Fibroblast of mammary gland (primary cell): ENCODE results near the gene BTBD16.

Experiments
- DNase-seq: peaks from one replicate; pipeline ENCODE4 v3.0.0-alpha.2; 2010; ENCODE audit warnings: low read depth
- H3K4me3 ChIP-seq: 2 replicates; pipeline ENCODE4 v1.5.1; 2011; ENCODE audit warnings: low read depth, mild to moderate bottlenecking, low read length, moderate library complexity; ENCODE audit not compliant: control insufficient read depth
- TF ChIP-seq, protein P1 (sequence below): conservative IDR thresholded peaks from 2 replicates; pipeline ENCODE4 v1.5.1; 2011; ENCODE audit warnings: low read depth, low read length, inconsistent platforms; ENCODE audit not compliant: control insufficient read depth, insufficient read depth

Gene BTBD16

DNA sequence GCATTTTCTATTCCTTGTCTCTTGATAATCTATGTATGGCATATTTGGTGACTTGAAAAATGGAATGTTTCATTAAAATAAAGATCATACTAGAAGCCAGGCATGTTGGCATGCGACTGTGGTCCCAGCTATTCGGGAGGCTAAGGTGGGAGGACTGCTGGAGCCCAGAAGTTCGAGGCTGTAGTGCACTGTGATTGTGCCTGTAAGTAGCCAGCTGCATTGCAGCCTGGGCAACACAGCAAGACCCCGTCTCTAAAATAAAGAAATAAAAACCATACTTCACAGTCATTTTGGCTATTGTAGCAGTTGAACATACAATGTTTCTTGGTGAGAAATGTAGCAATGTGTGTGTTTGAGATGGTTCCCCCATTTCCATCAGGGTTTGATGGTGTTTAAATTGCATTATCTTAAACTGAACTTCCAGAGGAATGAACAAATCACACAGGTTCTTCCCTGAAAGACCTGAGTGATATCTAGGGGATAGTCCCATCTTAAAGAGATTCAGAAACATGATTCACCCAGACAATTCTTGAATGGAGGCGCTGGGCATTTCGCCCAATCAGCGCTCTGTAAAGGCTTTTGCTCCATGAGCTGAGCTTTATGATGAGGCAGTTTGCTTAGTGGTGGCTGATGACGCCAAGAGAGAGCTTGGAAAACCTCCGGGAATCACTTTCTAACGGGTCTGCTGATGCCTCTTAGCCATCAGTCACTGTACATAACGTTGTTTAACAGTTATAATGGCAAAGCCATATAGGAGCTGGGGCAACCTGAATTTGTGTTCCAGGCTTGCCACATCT is 19.4 kb upstream of the BTBD16 start:
- H3K4me3 ChIP-seq = no peak overlapping the region
- TF ChIP-seq, protein P1, sequence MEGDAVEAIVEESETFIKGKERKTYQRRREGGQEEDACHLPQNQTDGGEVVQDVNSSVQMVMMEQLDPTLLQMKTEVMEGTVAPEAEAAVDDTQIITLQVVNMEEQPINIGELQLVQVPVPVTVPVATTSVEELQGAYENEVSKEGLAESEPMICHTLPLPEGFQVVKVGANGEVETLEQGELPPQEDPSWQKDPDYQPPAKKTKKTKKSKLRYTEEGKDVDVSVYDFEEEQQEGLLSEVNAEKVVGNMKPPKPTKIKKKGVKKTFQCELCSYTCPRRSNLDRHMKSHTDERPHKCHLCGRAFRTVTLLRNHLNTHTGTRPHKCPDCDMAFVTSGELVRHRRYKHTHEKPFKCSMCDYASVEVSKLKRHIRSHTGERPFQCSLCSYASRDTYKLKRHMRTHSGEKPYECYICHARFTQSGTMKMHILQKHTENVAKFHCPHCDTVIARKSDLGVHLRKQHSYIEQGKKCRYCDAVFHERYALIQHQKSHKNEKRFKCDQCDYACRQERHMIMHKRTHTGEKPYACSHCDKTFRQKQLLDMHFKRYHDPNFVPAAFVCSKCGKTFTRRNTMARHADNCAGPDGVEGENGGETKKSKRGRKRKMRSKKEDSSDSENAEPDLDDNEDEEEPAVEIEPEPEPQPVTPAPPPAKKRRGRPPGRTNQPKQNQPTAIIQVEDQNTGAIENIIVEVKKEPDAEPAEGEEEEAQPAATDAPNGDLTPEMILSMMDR = no peak
- no peak for DNase-seq

DNA sequence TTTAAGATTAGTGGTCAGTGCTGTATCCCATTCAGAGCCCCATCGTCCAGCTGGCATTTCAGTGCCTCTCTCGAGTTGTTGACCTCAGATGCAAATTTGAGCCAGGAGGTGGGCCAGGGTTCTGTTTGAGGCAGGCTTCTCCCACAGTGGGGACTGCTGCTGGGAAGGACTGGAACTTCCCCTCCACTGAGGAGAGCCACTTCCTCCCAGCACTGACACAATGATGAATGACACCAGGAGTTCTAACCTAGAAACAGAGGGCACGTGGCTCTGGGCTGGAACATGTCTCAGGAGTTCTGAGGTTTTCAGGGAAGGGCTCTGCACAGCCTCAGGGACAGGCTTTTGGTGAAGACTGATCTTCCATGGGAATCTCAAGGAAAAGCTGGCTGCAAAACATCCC is 18.3 kb upstream of the BTBD16 start:
- no peak overlapping the region for H3K4me3 ChIP-seq
- DNase-seq = no peak
- TF ChIP-seq, protein P1 = no peak

DNA sequence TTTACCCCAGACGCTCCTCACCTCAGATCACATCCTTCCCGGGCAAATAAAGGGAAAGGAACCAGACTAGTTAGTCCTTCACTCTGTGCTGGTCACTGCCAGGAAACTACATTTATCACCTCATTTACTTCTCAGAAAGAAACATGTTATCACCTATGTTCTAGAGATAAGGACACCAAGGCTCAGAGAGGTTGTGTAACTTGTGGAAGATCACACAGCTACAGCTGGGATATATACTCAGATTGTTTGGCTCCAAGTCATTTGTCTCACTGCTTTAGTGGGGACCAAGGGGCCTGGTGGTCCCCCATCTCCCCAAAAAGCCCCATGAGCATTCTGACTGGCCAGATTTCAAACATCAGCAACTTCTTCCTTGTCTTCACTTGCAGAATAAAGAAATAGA is 17.5 kb upstream of the BTBD16 start:
- TF ChIP-seq, protein P1 = no peak
- DNase-seq = no peak
- H3K4me3 ChIP-seq = no peak overlapping the region

DNA sequence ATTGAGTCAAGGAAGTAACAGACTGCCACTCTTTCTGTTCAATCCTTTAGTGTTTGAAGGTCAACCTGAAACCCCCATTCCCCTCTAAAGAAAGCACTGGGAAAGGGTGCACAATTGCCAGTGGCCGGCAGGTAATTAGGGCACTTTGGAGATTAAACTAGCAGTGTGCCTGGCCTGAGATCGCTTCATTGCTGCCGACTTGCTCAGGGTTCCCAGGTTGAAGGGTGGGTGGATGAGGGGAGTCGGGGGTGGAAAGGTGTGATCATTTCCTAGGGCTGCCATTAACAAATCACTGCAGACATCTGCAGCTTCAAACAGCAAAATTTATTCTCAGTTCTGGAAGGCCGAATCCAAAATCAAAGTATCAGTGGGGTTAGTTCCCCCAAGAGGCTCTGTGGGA is 16.3 kb upstream of the BTBD16 start:
- no peak for DNase-seq

DNA sequence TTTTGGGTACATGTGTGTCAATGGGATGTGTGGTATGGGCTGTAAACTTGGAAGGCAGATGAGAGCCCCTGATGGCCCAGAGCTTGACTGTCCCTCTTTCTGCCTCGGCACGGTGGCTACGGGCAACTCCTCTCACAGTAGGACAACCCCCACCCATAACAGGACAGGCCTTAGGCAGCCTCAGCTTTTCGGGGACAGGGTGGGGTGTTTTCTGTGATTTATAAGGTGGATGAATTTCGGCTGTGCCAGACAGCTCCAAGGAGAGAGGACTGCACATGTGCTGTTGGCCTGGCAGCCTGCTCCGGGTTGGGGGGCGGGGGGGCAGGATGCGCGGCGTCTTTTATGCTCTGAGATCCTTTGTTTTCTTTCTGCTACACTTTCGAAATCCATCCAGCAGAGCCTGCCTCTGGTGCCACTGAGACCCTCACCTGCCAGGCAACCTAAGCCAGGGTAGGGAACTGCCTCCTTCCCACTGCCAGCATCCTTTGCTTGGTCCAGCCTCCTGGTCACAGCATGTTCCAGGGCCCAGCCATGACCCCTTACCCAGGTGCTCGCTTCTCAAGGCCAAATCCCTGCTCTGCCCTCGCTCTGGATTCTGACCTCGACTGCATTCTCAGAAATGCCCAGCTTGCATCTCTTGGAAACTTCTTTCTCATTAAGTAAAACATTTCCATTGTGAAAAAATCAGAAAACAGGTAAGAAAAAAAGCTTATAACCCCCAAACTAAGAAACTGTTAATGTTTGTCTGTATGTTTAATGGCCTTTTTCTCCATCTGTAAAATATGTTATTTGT is 15.4 kb upstream of the BTBD16 start:
- H3K4me3 ChIP-seq = no peak overlapping the region
- no peak for DNase-seq
- TF ChIP-seq, protein P1 = no peak

More for the DNA sequence above, 16.3 kb upstream of the BTBD16 start:
- H3K4me3 ChIP-seq = no peak overlapping the region
- TF ChIP-seq, protein P1 = no peak

DNA sequence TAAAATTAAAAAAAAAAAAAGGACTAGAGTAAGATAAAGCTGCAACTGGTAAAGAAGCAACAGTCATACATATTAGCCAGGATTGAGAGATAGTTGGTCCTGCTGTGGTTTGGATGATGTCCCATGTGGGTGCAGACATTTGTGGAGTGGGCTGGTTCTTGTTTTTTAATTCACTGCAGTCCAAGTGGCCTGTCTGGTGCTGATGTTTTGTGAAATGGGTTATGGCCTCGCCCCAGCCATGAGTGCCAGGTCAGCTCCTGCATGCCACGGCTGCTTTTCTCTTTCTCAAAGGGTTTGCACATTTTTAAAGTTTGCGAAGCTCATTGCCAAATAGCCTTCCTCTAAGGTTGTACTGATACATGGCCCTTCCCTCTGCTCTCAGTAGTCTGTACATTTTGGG is 14.1 kb upstream of the BTBD16 start:
- TF ChIP-seq, protein P1 = no peak
- no peak overlapping the region for H3K4me3 ChIP-seq
- no peak for DNase-seq
